ENCODE data around the gene DUS1L.

DNA sequence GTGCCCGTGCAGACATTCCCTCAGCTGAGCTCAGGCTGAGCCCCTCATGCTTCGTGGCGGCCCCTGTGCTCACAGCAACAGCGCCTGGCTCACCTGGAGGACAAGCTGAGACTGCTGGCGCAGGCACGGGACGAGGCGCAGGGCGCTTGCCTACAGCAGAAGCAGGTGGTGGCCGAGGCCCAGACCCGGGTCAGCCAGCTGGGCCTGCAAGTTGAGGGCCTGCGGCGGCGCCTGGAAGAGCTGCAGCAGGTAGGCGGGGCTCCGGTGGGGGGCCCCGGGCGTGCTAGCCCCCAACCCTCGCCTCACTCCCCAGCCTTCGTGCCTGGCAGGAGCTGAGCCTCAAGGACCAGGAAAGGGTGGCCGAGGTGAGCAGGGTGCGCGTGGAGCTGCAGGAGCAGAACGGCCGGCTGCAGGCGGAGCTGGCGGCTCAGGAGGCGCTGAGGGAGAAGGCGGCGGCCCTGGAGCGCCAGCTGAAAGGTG lies 35.6 kb downstream of the DUS1L start:
- TF ChIP-seq CTCF (IDR thresholded peaks at IDR 0.05; ENCODE audit: low read depth, low read length), result no peak
- TF ChIP-seq POLR2A (IDR thresholded peaks at IDR 0.05; ENCODE audit: extremely low read depth, insufficient read length), result no peak
- TF ChIP-seq MAX (IDR thresholded peaks at IDR 0.05; ENCODE audit: low read depth, low read length), result no peak
- TF ChIP-seq MYC (IDR thresholded peaks at IDR 0.05; ENCODE audit: low read depth, low read length), result no peak
